Gastrocnemius medialis (tissue), 4 donors: Measurements from ENCODE around the gene TMEM132D. TPM values are rescaled to one million over a fixed set of nuclear protein-coding genes. Genes with fewer than 3 reads are reported as not detected.

Experiments
- ATAC-seq, 2 donors: fragments of 150-250 bp; one replicate each; pipeline ENCODE4 v1.9.1; 2016
- DNase-seq, 2 donors: peaks; one replicate each; pipeline ENCODE4 v3.0.0-alpha.2; 2019
- H3K27ac ChIP-seq, 4 donors: fragments of 200-600 bp; sonication (generic); 1 replicate in 1 of 4; 2 replicates in 3 of 4; pipeline ENCODE4 v1.5.1; 2016 to 2018; ENCODE audit warnings: mild to moderate bottlenecking in 2 of 4, moderate library complexity in 1 of 4
- H3K27me3 ChIP-seq, 3 donors: fragments of 200-600 bp; sonication (generic) in 2 of 3; 1 replicate in 1 of 3; 2 replicates in 2 of 3; pipeline versions ENCODE4 v1.5.1 to v1.6.0; 2016 to 2019; ENCODE audit warnings: mild to moderate bottlenecking in 1 of 3, moderate library complexity in 1 of 3
- H3K36me3 ChIP-seq, 2 donors: fragments of 200-600 bp; sonication (generic) in 1 of 2; one replicate each; pipeline ENCODE4 v1.5.1; 2017 to 2018
- H3K4me1 ChIP-seq, 2 donors: fragments of 200-600 bp; sonication (generic) in 1 of 2; one replicate each; pipeline ENCODE4 v1.5.1; 2016 to 2017; ENCODE audit warnings: mild to moderate bottlenecking in 2 of 2
- H3K4me3 ChIP-seq, 4 donors: fragments of 200-600 bp; sonication (generic) in 3 of 4; 1 replicate in 1 of 4; 2 replicates in 3 of 4; pipeline ENCODE4 v1.5.1; 2016 to 2019; ENCODE audit warnings: mild to moderate bottlenecking in 2 of 4
- H3K9me3 ChIP-seq, 3 donors: fragments of 200-600 bp; sonication (generic) in 2 of 3; 1 replicate in 1 of 3; 2 replicates in 2 of 3; pipeline ENCODE4 v1.5.1; 2016 to 2019
- CTCF ChIP-seq, 5 experiments: fragments of 450-650 bp in 3 of 5; fragments of 200-600 bp in 2 of 5; sonication (generic) in 2 of 5; IDR thresholded peaks in 4 of 5; conservative IDR thresholded peaks in 1 of 5; 1 replicate in 4 of 5; 2 replicates in 1 of 5; pipeline ENCODE4 v1.5.1; 2016 to 2019; ENCODE audit warnings: antibody characterized with exemption in 5 of 5, mild to moderate bottlenecking in 3 of 5, moderate library complexity in 3 of 5
- POLR2A ChIP-seq, 2 donors: fragments of 450-650 bp; IDR thresholded peaks; one replicate each; pipeline ENCODE4 v1.6.1; 2017; ENCODE audit warnings: antibody characterized with exemption in 2 of 2, mild to moderate bottlenecking in 2 of 2, moderate library complexity in 2 of 2
- in situ Hi-C, 4 donors: fragments of 200-750 bp; cut with MboI; loops; one replicate each; pipeline versions ENCODE4 v1.15.0 to v1.8.0; 2017; ENCODE audit warnings: low sequenced_read_pairs in 4 of 4
- intact Hi-C: fragments of 100-400 bp; cut with DNase I; formaldehyde crosslinking; loops from one replicate; pipeline ENCODE4 v1.15.1; 2023; ENCODE audit warnings: low total_unique reads
- total RNA-seq, 4 donors: library from RNA; depleted of rRNA; stranded (reverse); fragments of >200 nt; gene quantifications; one replicate each; pipeline versions ENCODE4 v1.1.0 to v1.2.3, GENCODE V29; 2016

TMEM132D gene
- total RNA-seq, 4 donors from 2014 or later = not detected

DNA sequence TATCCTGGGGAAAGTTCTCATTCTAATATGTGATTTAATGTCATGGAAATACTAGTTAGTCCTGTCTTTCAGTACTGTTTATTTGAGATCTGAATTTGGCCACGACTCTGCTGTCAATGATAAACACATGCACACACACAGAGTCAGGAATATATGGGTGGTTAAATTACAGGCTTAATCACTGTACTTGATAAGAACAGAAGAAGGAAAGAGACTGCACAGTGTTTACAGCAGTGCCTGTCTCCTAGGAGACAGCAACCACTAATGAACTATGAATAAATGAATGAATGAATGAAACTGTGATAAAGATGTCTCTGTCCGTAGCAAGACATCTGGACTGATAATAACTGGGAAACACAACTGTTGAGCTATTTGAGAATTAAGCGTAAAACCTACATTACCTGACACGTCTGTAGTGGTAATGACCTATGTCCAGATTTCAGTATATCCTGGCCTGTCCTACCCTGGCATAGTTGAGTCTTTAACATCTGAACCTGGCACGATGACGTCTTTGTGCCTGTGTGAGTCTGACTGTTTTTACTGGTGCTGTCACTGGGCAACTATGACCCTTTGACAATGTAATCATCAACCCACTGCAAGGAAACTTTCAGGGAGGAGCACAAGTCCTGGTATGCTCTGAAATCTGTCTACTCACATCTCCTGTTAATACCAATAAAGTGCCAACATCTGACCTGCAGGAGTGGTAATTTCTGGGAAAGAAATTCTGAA is 524.6 kb downstream of the TMEM132D start:
- Histone ChIP-seq H3K4me1 (no peaks in the 10 kb centered on the region), H3K27me3 (no peaks in the 10 kb centered on the region), H3K27ac (no peak overlapping the region), H3K9me3 (no peaks in the 10 kb centered on the region), H3K4me3 (no peak overlapping the region), H3K36me3 (no peaks in the 10 kb centered on the region)
- intact Hi-C loops = no loop called here
- DNase-seq = no peak
- in situ Hi-C loops = no loop called here
- ATAC-seq = no peak
- TF ChIP-seq CTCF (IDR thresholded peaks at IDR 0.05 in 4 of 5, conservative IDR thresholded peaks at IDR 0.05 in 1 of 5) = no peak
- no peak for TF ChIP-seq POLR2A (IDR thresholded peaks at IDR 0.05)

GRCh38 chr12:129378496-129378895 is 525.3 kb downstream of the TMEM132D start:
- DNase-seq (no peak), ATAC-seq (no peak)
- H3K27me3 ChIP-seq = no peaks in the 10 kb centered on the region
- H3K9me3 ChIP-seq = no peaks in the 10 kb centered on the region
- H3K27ac ChIP-seq = no peak overlapping the region
- in situ Hi-C loops = no loop called here
- no peak for TF ChIP-seq POLR2A (IDR thresholded peaks at IDR 0.05)
- TF ChIP-seq CTCF (IDR thresholded peaks at IDR 0.05 in 4 of 5, conservative IDR thresholded peaks at IDR 0.05 in 1 of 5) = no peak
- no peaks in the 10 kb centered on the region for H3K4me1 ChIP-seq
- intact Hi-C loops = no loop called here
- no peaks in the 10 kb centered on the region for H3K36me3 ChIP-seq
- no peak overlapping the region for H3K4me3 ChIP-seq

- no peak overlapping the region for H3K27ac ChIP-seq
- H3K9me3 ChIP-seq = no peaks in the 10 kb centered on the region
- no peak for DNase-seq
- no peak for ATAC-seq
- H3K27me3 ChIP-seq = no peaks in the 10 kb centered on the region
- no peaks in the 10 kb centered on the region for H3K36me3 ChIP-seq
- no peak overlapping the region for H3K4me3 ChIP-seq
- intact Hi-C loops = no loop called here
- no peak for TF ChIP-seq CTCF (IDR thresholded peaks at IDR 0.05 in 4 of 5, conservative IDR thresholded peaks at IDR 0.05 in 1 of 5)
- TF ChIP-seq POLR2A (IDR thresholded peaks at IDR 0.05) = no peak
- in situ Hi-C loops = loop anchor here in 1 of 4 donors (25.0 kb wide), 1 partner anchor 111 kb away; no protein-coding TSS in a partner anchor
- no peaks in the 10 kb centered on the region for H3K4me1 ChIP-seq
These were observed 530.1 kb downstream of the TMEM132D start for GRCh38 chr12:129373746-129374145.

DNA sequence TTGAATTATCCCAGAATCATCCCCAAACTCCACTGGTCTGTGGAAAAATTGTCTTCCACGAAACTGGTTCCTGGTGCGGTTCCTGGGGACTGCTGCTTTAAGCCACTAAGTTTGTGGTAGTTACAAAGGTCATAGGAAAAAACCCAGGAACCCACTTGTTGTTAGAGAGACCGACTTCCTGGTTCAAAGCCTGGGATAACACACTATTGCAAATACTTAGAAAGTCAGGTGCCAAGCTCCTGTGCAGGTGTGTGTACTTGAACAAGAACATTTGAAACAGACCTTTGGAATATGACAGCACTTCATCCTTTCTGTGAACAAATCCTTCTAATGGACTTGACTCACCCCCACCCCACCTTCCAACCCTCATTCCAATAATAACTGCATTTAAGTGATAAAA is 530.9 kb downstream of the TMEM132D start:
- Histone ChIP-seq H3K4me3 (no peak overlapping the region), H3K27me3 (no peaks in the 10 kb centered on the region), H3K36me3 (no peaks in the 10 kb centered on the region), H3K4me1 (no peaks in the 10 kb centered on the region), H3K27ac (no peak overlapping the region), H3K9me3 (no peaks in the 10 kb centered on the region)
- intact Hi-C loops = no loop called here
- in situ Hi-C loops = loop anchor here in 1 of 4 donors (25.0 kb wide), 1 partner anchor 111 kb away; no protein-coding TSS in a partner anchor
- ATAC-seq (no peak), DNase-seq (no peak)
- TF ChIP-seq CTCF (IDR thresholded peaks at IDR 0.05 in 4 of 5, conservative IDR thresholded peaks at IDR 0.05 in 1 of 5) (no peak), POLR2A (IDR thresholded peaks at IDR 0.05) (no peak)
